Measurements from ENCODE around the gene TMEM170A. TPM values are rescaled to one million over a fixed set of nuclear protein-coding genes. Genes with fewer than 3 reads are reported as not detected.

The TMEM170A gene
- total RNA-seq, 1 experiment from 2014 or later, result 46.8 TPM

- H3K4me1 Mint-ChIP-seq, result peaks cover 33 to 48% of the 10 kb centered on the region in 2 experiments
- H4K20me1 ChIP-seq (ENCODE audit: control insufficient read depth, insufficient read depth, insufficient read length), result no peaks in the 10 kb centered on the region
- H2BK120ac ChIP-seq (ENCODE audit: low read depth, low read length, poor library complexity, severe bottlenecking), result no peak overlapping the region
- H3K79me2 ChIP-seq (ENCODE audit: insufficient read depth, low read length), result peaks cover 25% of the 10 kb centered on the region; the same call in 1 of the 2 replicates
- H3K23me2 ChIP-seq (ENCODE audit: insufficient read length, low read depth, low read length, poor library complexity, severe bottlenecking), result peaks cover 3% of the 10 kb centered on the region
- H3K4me3 Mint-ChIP-seq, result peak overlapping the region; percentile 93 to 99
- no CpG with 5 or more reads among the region's 2 CpGs for WGBS (ENCODE audit: extremely low coverage, insufficient read length, low lambda C conversion rate)
- no peak overlapping the region for H2BK12ac ChIP-seq (ENCODE audit: insufficient read length, low read depth, low read length)
- no peak overlapping the region for H3K9ac ChIP-seq (ENCODE audit: extremely low read depth, insufficient read length, low read length)
- H2BK20ac ChIP-seq (ENCODE audit: low read depth, low read length, poor library complexity, severe bottlenecking), result no peak overlapping the region
- peaks cover 2% of the 10 kb centered on the region for H3K27me3 Mint-ChIP-seq (ENCODE audit: low read depth)
- H3K14ac ChIP-seq (ENCODE audit: insufficient read depth, low read length), result no peak overlapping the region
- H3K4ac ChIP-seq (ENCODE audit: low read depth, low read length), result no peak overlapping the region
- peaks cover 4 to 17% (median 11%) of the 10 kb centered on the region in 3 experiments for H3K36me3 Mint-ChIP-seq (ENCODE audit: insufficient read depth in 1 of 3, low read depth in 3 of 3)
- H3K27ac ChIP-seq (ENCODE audit: insufficient read length, low read depth, low read length), result no peak overlapping the region
- H2BK5ac ChIP-seq (ENCODE audit: insufficient read length, low read length), result no peak overlapping the region
- H3K9me3 ChIP-seq (ENCODE audit: control insufficient read depth, low read depth, low read length), result no peaks in the 10 kb centered on the region
- no peak overlapping the region for H4K91ac ChIP-seq (ENCODE audit: insufficient read length, low read depth, low read length)
- no peak overlapping the region for H4K5ac ChIP-seq (ENCODE audit: insufficient read length, low read depth, low read length)
- no peaks in the 10 kb centered on the region for H3K27me3 ChIP-seq (ENCODE audit: insufficient read depth, low read length)
- H4K8ac ChIP-seq (replicated peaks; ENCODE audit: insufficient read length, low read depth, low read length), result no peak overlapping the region
- no peaks in the 10 kb centered on the region for H3K79me1 ChIP-seq (ENCODE audit: insufficient read depth, low read depth, low read length, poor library complexity, severe bottlenecking)
- TF ChIP-seq CTCF (conservative IDR thresholded peaks at IDR 0.05), result no peak
- no peaks in the 10 kb centered on the region; the same call in 1 of the 2 replicates for H3K4me1 ChIP-seq (ENCODE audit: insufficient read depth, low read length)
- no peak for DNase-seq
- no peak overlapping the region for H3K56ac ChIP-seq (ENCODE audit: insufficient read length, low read depth, low read length)
- H3T11ph ChIP-seq (ENCODE audit: low read length), result no peak overlapping the region
- H2AFZ ChIP-seq (ENCODE audit: low read length), result no peak overlapping the region
- H3K9me3 Mint-ChIP-seq, result no peaks in the 10 kb centered on the region
- no peak overlapping the region for H3K23ac ChIP-seq (ENCODE audit: insufficient read length, low read depth, low read length)
- no peak overlapping the region for H3K27ac Mint-ChIP-seq
- no peak overlapping the region for H2BK15ac ChIP-seq (ENCODE audit: low read depth, low read length)
- H2AK5ac ChIP-seq (ENCODE audit: insufficient read length, low read length), result no peak overlapping the region
- H3K18ac ChIP-seq (ENCODE audit: insufficient read length, low read depth, low read length), result no peak overlapping the region
- no peak overlapping the region for H3K4me2 ChIP-seq (ENCODE audit: insufficient read depth, insufficient read length, low read length)
These were observed 1.7 kb downstream of the TMEM170A start for GRCh38 chr16:75462806-75463205.

Measured in H9 (cell line).